H1 (cell line): ENCODE results near the gene ARRB1. TPM values are rescaled to one million over a fixed set of nuclear protein-coding genes. Genes with fewer than 3 reads are reported as not detected.

Experiments used
- CTCF ChIA-PET: fragments of 300-600 bp; sonication (Branson Sonifier 250); formaldehyde crosslinking; loops from one replicate; lab custom pipeline; 2021; ENCODE audit not compliant: partially characterized antibody; lab: Charles Lee
- POLR2A ChIA-PET: fragments of 300-600 bp; sonication (Branson Sonifier 250); formaldehyde crosslinking; loops from one replicate; lab custom pipeline; 2021; ENCODE audit warnings: inconsistent platforms; ENCODE audit not compliant: partially characterized antibody; lab: Charles Lee
- DNase-seq, 2 experiments: peaks; one replicate each; pipeline versions ENCODE4 v3.0.0 to v3.0.0-alpha.2; 2010 to 2022; ENCODE audit warnings: low spot score in 2 of 2, low read depth in 1 of 2, mixed read lengths in 1 of 2
- FAIRE-seq: peaks from 2 replicates; lab custom pipeline; 2011; peaks lifted over from hg19 to GRCh38; lab: Jason Lieb, UNC
- H2AFZ ChIP-seq: 2 replicates; pipeline ENCODE4 v1.8.1; 2012; ENCODE audit warnings: low read length, inconsistent platforms
- H2AK5ac ChIP-seq: 2 replicates; pipeline ENCODE4 v1.6.1; 2013; ENCODE audit warnings: low read depth, low read length
- H2BK120ac ChIP-seq: replicated peaks from 2 replicates; pipeline ENCODE3; 2013; ENCODE audit warnings: low read depth, low read length, inconsistent platforms
- H2BK12ac ChIP-seq: 2 replicates; pipeline ENCODE4 v1.6.1; 2013; ENCODE audit warnings: low read depth, low read length
- H2BK15ac ChIP-seq: 2 replicates; pipeline ENCODE4 v1.6.1; 2013; ENCODE audit warnings: low read length
- H2BK20ac ChIP-seq: 2 replicates; pipeline ENCODE4 v1.6.1; 2013; ENCODE audit warnings: low read length
- H2BK5ac ChIP-seq: 2 replicates; pipeline ENCODE4 v1.6.1; 2013; ENCODE audit warnings: low read depth, low read length
- H3K14ac ChIP-seq: 2 replicates; pipeline ENCODE4 v1.6.1; 2013; ENCODE audit warnings: inconsistent platforms; ENCODE audit not compliant: insufficient read length
- H3K18ac ChIP-seq: 2 replicates; pipeline ENCODE4 v1.6.1; 2013; ENCODE audit warnings: low read length; ENCODE audit errors: extremely low read depth
- H3K23ac ChIP-seq: 2 replicates; pipeline ENCODE4 v1.6.1; 2013; ENCODE audit warnings: inconsistent platforms; ENCODE audit not compliant: insufficient read length
- H3K23me2 ChIP-seq: 2 replicates; pipeline ENCODE4 v1.6.1; 2013; ENCODE audit warnings: low read depth, low read length
- H3K27ac ChIP-seq: 2 replicates; pipeline ENCODE4 v1.6.1; 2011; ENCODE audit warnings: low read depth, low read length, inconsistent platforms
- H3K27me3 ChIP-seq, 4 experiments: replicated peaks in 1 of 4; 1 replicate in 1 of 4; 2 replicates in 3 of 4; pipeline versions ENCODE4 v1.6.1 to v1.8.1; 2011 to 2013; ENCODE audit warnings: low read length in 3 of 4, mild to moderate bottlenecking in 3 of 4, inconsistent platforms in 2 of 4, mixed read lengths in 2 of 4, moderate library complexity in 1 of 4; ENCODE audit not compliant: control insufficient read depth in 3 of 4, insufficient read depth in 3 of 4; ENCODE audit errors: extremely low read depth in 1 of 4
- H3K36me3 ChIP-seq, 4 experiments: 2 replicates each; pipeline versions ENCODE4 v1.6.1 to v1.8.1; 2011 to 2013; ENCODE audit warnings: mild to moderate bottlenecking in 4 of 4, low read length in 3 of 4, moderate library complexity in 2 of 4, control low read depth in 1 of 4, inconsistent platforms in 1 of 4; ENCODE audit not compliant: insufficient read depth in 4 of 4, control insufficient read depth in 2 of 4
- H3K4ac ChIP-seq: replicated peaks from 2 replicates; pipeline ENCODE3; 2013; ENCODE audit warnings: low read length, low read depth, mixed read lengths, inconsistent platforms; ENCODE audit not compliant: insufficient read length
- H3K4me1 ChIP-seq, 4 experiments: replicated peaks in 1 of 4; 1 replicate in 1 of 4; 2 replicates in 3 of 4; pipeline versions ENCODE4 v1.6.1 to v1.8.1; 2011 to 2013; ENCODE audit warnings: low read length in 3 of 4, inconsistent platforms in 2 of 4, mixed read lengths in 1 of 4; ENCODE audit not compliant: insufficient read depth in 4 of 4, control insufficient read depth in 3 of 4
- H3K4me2 ChIP-seq, 2 experiments: 2 replicates each; pipeline versions ENCODE4 v1.6.1 to v1.8.1; 2011 to 2013; ENCODE audit warnings: low read depth in 2 of 2, low read length in 2 of 2, control low read depth in 1 of 2, inconsistent platforms in 1 of 2, mild to moderate bottlenecking in 1 of 2; ENCODE audit not compliant: insufficient read depth in 1 of 2
- H3K4me3 ChIP-seq, 4 experiments: fragments of 200-600, 300-600 bp in 1 of 4; sonication (generic), shearing (Covaris generic), sonication (Bioruptor Twin) in 1 of 4; 2 replicates each; pipeline versions ENCODE4 v1.5.1 to v1.8.1; 2011 to 2016; ENCODE audit warnings: low read length in 4 of 4, low read depth in 3 of 4, control low read depth in 2 of 4, inconsistent platforms in 2 of 4, mild to moderate bottlenecking in 2 of 4, mixed read lengths in 1 of 4, moderate library complexity in 1 of 4; ENCODE audit not compliant: insufficient read depth in 2 of 4; ENCODE audit errors: extremely low read depth in 1 of 4
- H3K56ac ChIP-seq: replicated peaks from 2 replicates; pipeline ENCODE3; 2013; ENCODE audit warnings: low read depth, mild to moderate bottlenecking, mixed read lengths, low read length, inconsistent platforms; ENCODE audit not compliant: insufficient read length
- H3K79me1 ChIP-seq: 2 replicates; pipeline ENCODE4 v1.6.1; 2013; ENCODE audit warnings: low read depth, low read length, control low read depth
- H3K79me2 ChIP-seq, 2 experiments: 2 replicates each; pipeline versions ENCODE4 v1.6.1 to v1.8.1; 2012 to 2013; ENCODE audit warnings: low read length in 2 of 2, mild to moderate bottlenecking in 2 of 2, inconsistent platforms in 1 of 2; ENCODE audit not compliant: insufficient read depth in 2 of 2, control insufficient read depth in 1 of 2
- H3K9ac ChIP-seq, 4 experiments: replicated peaks in 1 of 4; 1 replicate in 1 of 4; 2 replicates in 3 of 4; pipeline versions ENCODE4 v1.6.1 to v1.8.1; 2011 to 2013; ENCODE audit warnings: low read depth in 3 of 4, low read length in 3 of 4, control low read depth in 2 of 4, mild to moderate bottlenecking in 2 of 4, moderate library complexity in 2 of 4, inconsistent platforms in 1 of 4; ENCODE audit errors: extremely low read depth in 1 of 4
- H3K9me3 ChIP-seq, 2 experiments: 2 replicates each; pipeline versions ENCODE4 v1.6.1 to v1.8.1; 2012 to 2013; ENCODE audit warnings: mild to moderate bottlenecking in 2 of 2, moderate library complexity in 2 of 2, control low read depth in 1 of 2, inconsistent platforms in 1 of 2, low read depth in 1 of 2, low read length in 1 of 2, mixed read lengths in 1 of 2; ENCODE audit not compliant: insufficient read depth in 2 of 2
- H4K20me1 ChIP-seq, 2 experiments: replicated peaks in 1 of 2; 2 replicates each; pipeline versions ENCODE3 to v1.8.1; 2011 to 2013; ENCODE audit warnings: inconsistent platforms in 2 of 2, low read length in 2 of 2, mild to moderate bottlenecking in 1 of 2; ENCODE audit not compliant: insufficient read depth in 2 of 2, control insufficient read depth in 1 of 2
- H4K5ac ChIP-seq: 2 replicates; pipeline ENCODE4 v1.6.1; 2013; ENCODE audit warnings: low read length, low read depth, mixed read lengths, inconsistent platforms; ENCODE audit not compliant: insufficient read length
- H4K8ac ChIP-seq: 2 replicates; pipeline ENCODE4 v1.8.0; 2013; ENCODE audit warnings: mild to moderate bottlenecking, moderate library complexity, low read length, inconsistent platforms; ENCODE audit not compliant: insufficient read depth; ENCODE audit errors: extremely low read depth
- H4K91ac ChIP-seq: replicated peaks from 2 replicates; pipeline ENCODE3; 2013; ENCODE audit warnings: low read length, mixed read lengths, inconsistent platforms; ENCODE audit not compliant: insufficient read length
- BCL11A ChIP-seq, 2 experiments: IDR thresholded peaks; one replicate each; pipeline ENCODE4 v1.6.1; 2011; ENCODE audit warnings: low read depth in 2 of 2, low read length in 2 of 2, mild to moderate bottlenecking in 2 of 2
- EZH2 ChIP-seq: fragments of 200-600 bp; sonication (generic); IDR thresholded peaks from 2 replicates; pipeline ENCODE4 v1.7.1; 2012; ENCODE audit warnings: low read depth, mild to moderate bottlenecking, moderate library complexity, low read length, inconsistent platforms; ENCODE audit not compliant: severe bottlenecking
- GABPA ChIP-seq: IDR thresholded peaks from 2 replicates; pipeline ENCODE4 v1.6.1; 2011; ENCODE audit warnings: mild to moderate bottlenecking, low read length, moderate library complexity, borderline replicate concordance; ENCODE audit not compliant: insufficient read depth
- GTF2F1 ChIP-seq: IDR thresholded peaks from 2 replicates; pipeline ENCODE4 v1.6.1; 2012; ENCODE audit warnings: low read depth, low read length, improper control_type of control experiment, borderline replicate concordance
- JUN ChIP-seq: IDR thresholded peaks from 2 replicates; pipeline ENCODE4 v1.6.1; 2011; ENCODE audit warnings: low read depth, mild to moderate bottlenecking, improper control_type of control experiment, low read length
- KDM4A ChIP-seq: IDR thresholded peaks from one replicate; pipeline ENCODE4 v1.7.1; 2012; ENCODE audit warnings: low read depth, mild to moderate bottlenecking, moderate library complexity, low read length, inconsistent platforms; ENCODE audit not compliant: severe bottlenecking
- KDM5A ChIP-seq: fragments of 200-600 bp; IDR thresholded peaks from 2 replicates; pipeline ENCODE4 v1.7.1; 2012; ENCODE audit warnings: mild to moderate bottlenecking, low read length, inconsistent platforms, mixed read lengths
- POLR2A ChIP-seq, 2 experiments: IDR thresholded peaks; 1 replicate in 1 of 2; 2 replicates in 1 of 2; pipeline ENCODE4 v1.6.1; 2011; ENCODE audit warnings: low read depth in 2 of 2, low read length in 2 of 2, mild to moderate bottlenecking in 2 of 2; ENCODE audit errors: control extremely low read depth in 1 of 2
- RNF2 ChIP-seq: fragments of 200-900, 300-1000 bp; sonication (generic); IDR thresholded peaks from 2 replicates; pipeline ENCODE4 v1.7.1; 2016; ENCODE audit warnings: borderline replicate concordance, low read depth, mild to moderate bottlenecking, antibody characterized with exemption, low read length; ENCODE audit not compliant: poor library complexity, severe bottlenecking; ENCODE audit errors: missing control alignments
- SP1 ChIP-seq: IDR thresholded peaks from 2 replicates; pipeline ENCODE4 v1.6.1; 2011; ENCODE audit warnings: low read depth, low read length
- SUZ12 ChIP-seq: fragments of 200-600 bp; sonication (generic); IDR thresholded peaks from 2 replicates; pipeline ENCODE4 v1.6.1; 2012; ENCODE audit warnings: mild to moderate bottlenecking, inconsistent platforms, low read length, moderate library complexity, mixed read lengths
- TBP ChIP-seq: IDR thresholded peaks from 2 replicates; pipeline ENCODE4 v1.6.1; 2011; ENCODE audit warnings: low read depth, low read length, improper control_type of control experiment
- polyA plus RNA-seq, 7 experiments: library from polyadenylated mRNA; depleted of rRNA in 3 of 7; stranded (reverse) in 5 of 7; unstranded in 2 of 7; fragments of >200 nt in 5 of 7; fragments of 200-250 nt in 2 of 7; gene quantifications; 1 replicate in 5 of 7; 2 replicates in 1 of 7; 4 replicates in 1 of 7; pipeline versions ENCODE4 v1.2.1 to v1.2.3, GENCODE V29; 2011 to 2013; ENCODE audit warnings: missing spikeins in 2 of 7, mixed read lengths in 2 of 7
- total RNA-seq: library from RNA; stranded (reverse); fragmentation: NEBNext Ultra II Directional; extraction: Animal tissue kit (Norgen Biotek cat#: 25700); gene quantifications from 2 replicates; pipeline ENCODE4 v1.2.1, GENCODE V29; 2021
- TF ChIP-seq, protein P1 (sequence below): IDR thresholded peaks from 2 replicates; pipeline ENCODE4 v1.6.1; 2012; ENCODE audit warnings: low read length, inconsistent platforms

ARRB1 gene
- total and polyA plus RNA-seq, 2 of the 8 experiments (the other 6 are each of a cell fraction or from before 2014, with no cell fraction given), result 9.4 to 31.8 TPM

DNA sequence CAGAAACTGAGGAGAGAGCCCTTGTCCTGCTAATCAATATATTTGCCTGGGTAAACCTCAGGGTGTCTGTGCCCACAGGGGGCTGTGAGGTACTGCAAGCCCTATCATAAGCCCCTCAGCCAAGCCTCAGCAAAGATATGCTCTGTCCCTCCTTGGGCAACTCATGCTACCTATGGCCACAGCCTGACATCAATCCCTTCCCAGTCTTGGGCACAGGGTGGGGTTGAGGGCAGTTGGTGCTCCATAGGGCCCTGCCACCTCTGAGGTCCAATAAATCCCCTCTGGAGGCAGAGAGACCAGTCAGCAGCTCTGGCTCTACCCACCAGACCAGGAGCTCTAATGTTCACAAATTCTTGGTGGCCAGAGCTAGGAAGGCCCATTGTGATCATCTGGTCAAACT lies 87.1 kb downstream of the ARRB1 start:
- POLR2A ChIA-PET, result interaction anchor here (1.8 kb wide), 1 partner anchor 136 kb away, joined by 4 read pairs; no protein-coding TSS in a partner anchor
- H4K20me1 ChIP-seq, result no peaks in the 10 kb centered on the region
- no peak overlapping the region for H2AFZ ChIP-seq
- no peak overlapping the region for H4K5ac ChIP-seq
- H3K4me2 ChIP-seq, result no peak overlapping the region
- peaks cover 0 to 4% (median under 1%) of the 10 kb centered on the region in 4 experiments; a peak in 1 of 7 replicates for H3K4me1 ChIP-seq
- no peak overlapping the region for H3K9ac ChIP-seq
- no peak overlapping the region for H3K4ac ChIP-seq
- no peak overlapping the region for H3K23ac ChIP-seq
- H3K79me1 ChIP-seq, result no peaks in the 10 kb centered on the region
- no peak overlapping the region for H2BK120ac ChIP-seq
- FAIRE-seq (no peak), DNase-seq (no peak)
- H2BK20ac ChIP-seq, result no peak overlapping the region
- H3K9me3 ChIP-seq, result no peaks in the 10 kb centered on the region
- no peaks in the 10 kb centered on the region for H3K79me2 ChIP-seq
- H3K27me3 ChIP-seq, result no peaks in the 10 kb centered on the region
- H2AK5ac ChIP-seq, result no peak overlapping the region
- no peak overlapping the region for H2BK12ac ChIP-seq
- CTCF ChIA-PET, result interaction anchor here (1.0 to 7.4 kb wide), 4 partner anchors 14 to 117 kb away, joined by 3 to 45 read pairs (median 4); no protein-coding TSS in a partner anchor
- no peak overlapping the region for H3K18ac ChIP-seq
- H3K27ac ChIP-seq, result no peak overlapping the region
- H2BK15ac ChIP-seq, result no peak overlapping the region
- no peaks in the 10 kb centered on the region for H3K36me3 ChIP-seq
- H4K8ac ChIP-seq, result no peak overlapping the region
- H3K23me2 ChIP-seq, result no peaks in the 10 kb centered on the region
- H3K4me3 ChIP-seq, result no peak overlapping the region
- H2BK5ac ChIP-seq, result no peak overlapping the region
- H3K56ac ChIP-seq, result no peak overlapping the region
- no peak overlapping the region for H3K14ac ChIP-seq
- no peak overlapping the region for H4K91ac ChIP-seq
- TF ChIP-seq TBP, result no peak
- TF ChIP-seq POLR2A (IDR thresholded peaks at IDR 0.05; ENCODE audit: control extremely low read depth in 1 of 2, low read depth in 2 of 2, low read length in 2 of 2), result no peak
- TF ChIP-seq RNF2, result no peak
- no peak for TF ChIP-seq SUZ12
- TF ChIP-seq KDM4A, result no peak
- TF ChIP-seq, protein P1, sequence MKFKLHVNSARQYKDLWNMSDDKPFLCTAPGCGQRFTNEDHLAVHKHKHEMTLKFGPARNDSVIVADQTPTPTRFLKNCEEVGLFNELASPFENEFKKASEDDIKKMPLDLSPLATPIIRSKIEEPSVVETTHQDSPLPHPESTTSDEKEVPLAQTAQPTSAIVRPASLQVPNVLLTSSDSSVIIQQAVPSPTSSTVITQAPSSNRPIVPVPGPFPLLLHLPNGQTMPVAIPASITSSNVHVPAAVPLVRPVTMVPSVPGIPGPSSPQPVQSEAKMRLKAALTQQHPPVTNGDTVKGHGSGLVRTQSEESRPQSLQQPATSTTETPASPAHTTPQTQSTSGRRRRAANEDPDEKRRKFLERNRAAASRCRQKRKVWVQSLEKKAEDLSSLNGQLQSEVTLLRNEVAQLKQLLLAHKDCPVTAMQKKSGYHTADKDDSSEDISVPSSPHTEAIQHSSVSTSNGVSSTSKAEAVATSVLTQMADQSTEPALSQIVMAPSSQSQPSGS, result no peak
- no peak for TF ChIP-seq JUN
- no peak for TF ChIP-seq SP1
- no peak for TF ChIP-seq BCL11A (IDR thresholded peaks at IDR 0.05; ENCODE audit: low read depth in 2 of 2, low read length in 2 of 2)
- no peak for TF ChIP-seq GTF2F1
- TF ChIP-seq KDM5A, result no peak
- TF ChIP-seq GABPA, result no peak
- no peak for TF ChIP-seq EZH2
